ENCODE measurements around the gene PADI2.
"Not testable (repeated sequence)": the region's sequence is repeated elsewhere in the genome, so short reads cannot be mapped to it uniquely, and the experiment has no call there.

PADI2 gene

GRCh38 chr1:17081439-17081838 is 37.8 kb downstream of the PADI2 start:
- DNase-seq (ENCODE audit: low spot score) = no peak

DNA sequence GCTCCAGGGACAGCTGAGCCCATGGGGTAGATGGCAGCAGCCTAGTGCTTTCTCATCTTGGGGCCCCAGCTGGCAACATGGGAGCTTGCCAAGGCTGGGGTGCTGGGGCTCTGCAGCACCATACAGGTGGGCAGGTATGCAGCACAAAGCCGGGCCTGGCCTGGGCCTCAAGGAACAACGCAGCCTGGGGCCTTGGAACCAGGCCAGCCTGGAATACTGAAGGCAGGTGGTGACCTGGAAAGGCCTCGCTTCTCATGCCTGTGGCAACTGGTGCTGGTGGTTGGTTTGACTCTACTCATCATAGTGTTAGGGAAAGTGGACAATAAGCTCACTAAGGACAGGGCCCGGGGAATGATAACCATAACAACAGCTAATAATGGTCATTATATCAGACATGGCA is 38.4 kb downstream of the PADI2 start:
- no peak for DNase-seq (ENCODE audit: low spot score)

GRCh38 chr1:17080085-17080759 is 39.0 kb downstream of the PADI2 start:
- no peak for DNase-seq (ENCODE audit: low spot score)

- DNase-seq (ENCODE audit: low spot score) = no peak
Measured at GRCh38 chr1:17078991-17079868, 40.0 kb downstream of the PADI2 start.

DNA sequence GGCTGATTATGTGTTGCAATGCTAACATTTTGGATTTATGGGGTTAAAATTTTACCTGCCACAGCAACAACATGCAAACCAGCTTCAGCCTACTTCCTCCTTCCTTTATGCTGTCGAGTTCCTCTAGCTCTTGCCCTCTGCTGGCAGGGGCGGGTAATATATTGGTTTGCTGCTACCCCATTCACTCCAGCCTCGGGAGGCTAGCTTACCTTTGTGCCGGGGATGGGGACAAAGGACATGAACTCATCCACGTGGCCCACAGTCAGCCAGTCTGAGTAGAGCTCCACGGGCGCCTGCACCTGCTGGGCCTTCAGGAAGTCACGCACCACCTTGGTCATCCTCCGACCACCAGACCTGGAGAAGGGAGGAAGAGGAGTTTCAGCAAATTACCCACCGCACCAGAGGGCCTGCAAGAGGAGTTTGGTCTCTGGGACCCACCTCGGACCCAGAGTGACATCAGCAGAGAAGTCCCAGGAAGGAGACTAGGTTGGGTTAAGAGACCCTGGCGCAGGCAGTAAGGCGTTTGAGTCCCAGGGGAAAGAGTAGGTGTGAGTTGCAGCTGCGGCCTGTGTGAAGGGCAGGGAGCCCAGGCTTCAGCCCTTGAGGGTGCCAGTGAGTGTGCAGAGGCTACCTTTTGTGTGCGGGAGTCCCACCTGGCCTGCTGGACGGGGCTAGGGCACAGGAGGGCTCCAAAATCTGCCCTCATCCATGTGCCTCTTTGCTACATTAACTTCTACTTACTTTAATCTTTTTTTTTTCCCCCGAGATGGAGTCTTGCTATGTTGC is 43.6 kb downstream of the PADI2 start:
- DNase-seq (ENCODE audit: low spot score) = no peak

- no peak for DNase-seq (ENCODE audit: low spot score)
Measured at GRCh38 chr1:17071794-17072193, 47.5 kb downstream of the PADI2 start.

GRCh38 chr1:17070163-17070525 is 49.1 kb downstream of the PADI2 start:
- DNase-seq (ENCODE audit: low spot score) = no peak

DNA sequence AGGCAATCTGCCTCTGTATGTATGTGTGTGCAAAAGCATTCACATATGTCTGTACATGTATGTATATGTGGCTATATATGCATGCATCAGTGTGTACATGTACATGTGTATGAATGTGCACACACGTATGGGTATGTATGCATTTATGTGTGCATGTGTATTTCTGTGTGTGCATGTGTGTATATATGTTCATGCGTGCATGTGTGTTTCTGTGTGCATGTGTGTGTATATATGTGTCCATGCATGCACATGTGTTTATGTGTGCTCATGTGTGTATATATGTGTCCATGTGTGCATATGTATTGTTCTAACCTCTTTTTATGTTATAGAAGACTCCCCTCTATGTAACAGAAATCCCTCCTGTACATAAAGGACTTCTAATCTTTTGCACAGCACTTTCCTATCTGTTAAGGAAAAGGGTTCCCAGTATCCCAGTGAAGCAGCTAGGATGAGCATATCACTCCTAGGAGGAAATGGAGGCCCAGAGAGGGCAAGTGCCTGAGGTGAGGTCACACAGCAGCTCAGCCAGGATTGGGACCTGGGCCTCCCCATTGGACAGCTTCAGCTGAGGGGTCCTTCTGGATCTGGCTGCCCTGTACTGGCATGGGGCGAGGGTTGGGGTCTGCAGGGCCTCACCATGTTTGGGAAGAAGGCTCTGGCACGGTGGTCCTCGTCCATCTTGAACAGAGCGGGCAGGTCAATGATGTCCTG is 49.6 kb downstream of the PADI2 start:
- no peak for DNase-seq (ENCODE audit: low spot score)

DNA sequence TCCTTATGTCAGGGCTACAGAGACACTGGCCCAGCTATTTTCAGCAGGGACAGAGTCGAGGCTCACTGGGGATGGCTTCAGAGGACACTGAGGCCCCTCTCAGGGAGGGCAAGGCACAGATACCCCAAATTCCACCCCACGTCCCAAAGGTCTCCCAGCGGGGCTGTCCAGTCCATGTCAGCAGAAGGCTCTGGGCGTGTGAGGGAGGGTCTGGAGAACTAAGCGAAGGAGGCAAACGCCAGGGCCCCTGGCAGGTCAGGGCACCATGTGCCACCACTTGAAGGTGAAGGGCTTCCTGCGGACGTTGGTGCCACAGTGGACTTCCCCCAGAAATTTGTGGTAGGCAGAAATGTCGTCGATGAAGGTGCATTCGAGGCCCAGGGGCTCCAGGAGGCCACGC is 50.5 kb downstream of the PADI2 start:
- no peak for DNase-seq (ENCODE audit: low spot score)

DNA sequence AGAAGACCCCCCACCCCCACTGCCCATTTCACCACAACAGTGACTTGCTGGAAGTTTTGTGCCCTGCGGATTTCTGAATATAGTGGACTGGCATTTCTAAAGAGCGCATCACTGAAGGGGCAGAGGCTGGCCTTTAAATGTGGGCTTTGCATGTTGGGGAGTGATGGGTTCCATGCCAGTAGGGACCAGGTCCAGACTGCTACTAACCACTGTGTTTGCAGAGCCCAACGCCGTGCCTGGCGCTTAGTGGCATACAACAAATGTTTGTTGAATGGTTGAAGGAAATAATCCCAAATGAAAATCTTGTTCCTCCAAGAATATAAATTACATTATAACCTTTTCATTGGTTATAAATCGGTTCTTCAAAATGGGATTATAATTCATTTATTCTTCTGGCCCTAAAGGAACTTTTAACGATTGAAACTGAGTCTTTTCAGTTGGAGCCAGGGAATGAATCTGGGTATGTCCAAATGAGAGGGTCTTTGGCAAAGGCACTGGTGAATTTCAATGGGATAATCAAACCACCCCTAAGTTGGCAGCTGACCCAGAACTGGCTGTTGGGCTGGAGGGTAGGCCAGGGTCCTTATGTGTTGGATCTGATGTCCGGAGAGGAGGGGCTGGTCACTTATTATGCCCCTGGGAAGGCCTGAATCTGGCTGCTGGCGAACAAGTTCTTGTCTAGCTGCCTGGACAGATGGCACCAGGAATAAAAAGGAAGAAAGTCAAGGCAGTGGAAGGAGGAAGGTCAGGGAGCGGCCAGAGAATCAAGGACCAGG is 51.6 kb downstream of the PADI2 start:
- no peak for DNase-seq (ENCODE audit: low spot score)

DNA sequence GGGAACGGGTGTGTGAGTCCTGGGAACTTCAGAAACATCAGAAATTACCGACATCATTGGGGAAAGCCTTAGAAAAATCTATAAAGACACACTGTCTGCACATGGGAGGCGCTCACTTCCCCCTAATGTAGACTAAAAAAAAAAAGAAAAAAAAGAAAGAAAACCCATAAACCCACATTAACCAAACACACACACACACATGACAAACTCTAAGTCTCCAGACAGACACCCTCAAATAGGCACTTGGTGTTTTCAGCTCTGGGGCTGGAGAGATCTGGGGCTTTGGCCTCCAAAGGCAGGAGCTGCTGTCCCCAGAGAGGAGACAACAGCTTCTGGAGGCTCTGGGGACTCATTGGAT is 52.2 kb downstream of the PADI2 start:
- no peak for DNase-seq (ENCODE audit: low spot score)

- no peak for DNase-seq (ENCODE audit: low spot score)
Measured at GRCh38 chr1:17066361-17067068, 52.7 kb downstream of the PADI2 start.

- DNase-seq (ENCODE audit: low spot score) = no peak
Measured at GRCh38 chr1:17065666-17066065, 53.6 kb downstream of the PADI2 start.

GRCh38 chr1:17062751-17063150 is 56.5 kb downstream of the PADI2 start:
- DNase-seq (ENCODE audit: low spot score) = not testable (repeated sequence)

DNA sequence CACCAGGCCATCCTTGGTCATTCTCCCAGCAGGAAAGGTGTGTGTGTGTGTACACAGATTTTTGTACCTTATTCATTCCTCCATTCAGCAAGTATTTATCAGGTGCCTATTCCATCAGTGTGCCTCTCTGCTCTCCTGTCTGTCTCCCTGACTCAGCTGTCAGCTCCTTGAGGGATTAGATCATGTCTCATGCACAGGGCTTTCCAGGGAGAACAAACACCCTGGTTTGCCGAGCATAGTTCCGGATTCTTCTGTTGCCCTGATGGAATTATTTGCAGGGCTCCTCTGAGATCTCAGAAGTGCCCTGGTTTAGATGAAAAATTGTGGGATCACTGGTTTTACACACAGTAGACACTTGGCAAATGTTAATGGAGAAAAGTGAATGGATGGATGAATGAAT is 57.4 kb downstream of the PADI2 start:
- no peak for DNase-seq (ENCODE audit: low spot score)

DNA sequence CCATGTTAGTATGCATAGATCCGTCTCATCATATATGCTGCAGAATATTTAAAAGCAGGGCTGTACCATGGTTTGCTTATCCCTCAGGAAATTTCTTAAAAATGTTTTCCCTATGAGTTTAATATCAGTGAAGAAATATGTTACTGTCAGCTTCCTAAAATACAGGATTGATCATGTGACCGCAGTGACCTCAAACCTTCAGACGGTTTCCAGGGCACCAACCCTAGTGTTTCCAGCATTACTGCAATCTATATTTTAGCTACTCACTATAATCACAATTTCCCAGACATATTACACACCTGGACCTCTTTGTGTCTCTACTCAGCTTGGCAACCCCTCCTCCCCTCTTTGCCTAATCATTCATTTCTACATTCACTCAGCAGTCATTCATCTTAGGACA is 57.8 kb downstream of the PADI2 start:
- no peak for DNase-seq (ENCODE audit: low spot score)

DNA sequence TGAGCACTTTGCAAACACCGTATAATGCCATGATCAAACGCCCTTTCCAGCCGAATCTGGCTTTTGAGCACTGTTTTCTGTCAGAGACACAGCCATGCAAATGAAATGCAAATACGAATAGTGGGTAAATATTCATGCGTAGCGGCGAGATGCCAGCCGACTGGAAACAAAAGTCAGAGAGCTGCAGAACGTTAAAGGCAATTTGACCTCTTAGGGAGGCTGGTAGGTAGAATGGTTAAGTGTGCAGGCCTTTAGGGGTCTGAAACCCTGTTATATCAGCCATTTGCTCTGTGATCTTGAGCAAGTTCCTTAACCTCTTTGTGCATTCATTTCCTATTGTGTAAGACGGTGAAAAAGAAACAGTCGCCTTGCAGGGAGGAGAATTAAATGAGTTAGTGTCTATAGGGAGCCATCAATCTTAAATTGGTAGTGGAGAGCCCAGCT is 58.9 kb downstream of the PADI2 start:
- no peak for DNase-seq (ENCODE audit: low spot score)

DNA sequence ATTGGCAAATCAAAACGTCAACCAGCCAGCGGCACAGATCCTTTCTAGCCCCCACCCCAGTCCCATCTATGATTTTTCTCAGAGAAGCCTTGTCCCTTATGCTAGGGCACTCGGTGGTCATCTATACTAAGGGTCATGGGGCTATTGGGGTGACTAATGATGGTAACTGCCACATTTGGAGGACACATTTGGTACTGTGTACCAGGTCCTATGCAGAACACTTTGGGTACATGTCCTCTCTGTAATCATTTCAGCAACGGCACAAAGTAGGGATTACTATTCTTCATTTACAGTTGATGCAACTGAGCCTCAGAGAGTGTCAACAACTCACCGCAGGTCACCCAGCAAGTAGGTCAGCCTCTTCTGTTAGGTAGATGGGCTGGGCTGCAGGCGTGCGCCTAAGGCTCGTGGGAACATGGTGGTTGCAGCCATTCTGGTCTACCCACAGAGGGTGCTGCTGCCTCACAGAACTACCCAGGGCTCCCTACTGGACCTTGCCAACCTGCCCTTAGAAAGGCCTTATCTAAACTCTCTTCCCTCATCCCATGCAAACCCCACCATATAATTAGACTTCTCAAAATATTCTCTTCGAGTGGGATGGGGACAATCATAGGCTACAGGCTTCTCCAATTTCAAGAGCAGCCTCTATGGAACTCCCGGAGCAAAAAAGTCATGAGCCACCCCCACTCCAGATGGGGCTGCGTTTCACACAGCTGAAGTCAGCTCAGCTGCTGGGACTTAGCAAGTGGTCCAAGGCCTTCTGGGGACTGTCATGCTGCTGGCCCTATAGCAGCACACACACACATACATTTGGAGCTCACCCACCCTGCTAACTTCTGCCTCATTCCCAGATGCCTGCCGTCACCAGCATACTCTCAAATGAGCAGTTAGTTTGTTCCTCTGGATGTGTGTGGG is 59.6 kb downstream of the PADI2 start:
- peak; percentile 17 for DNase-seq (ENCODE audit: low spot score)

DNA sequence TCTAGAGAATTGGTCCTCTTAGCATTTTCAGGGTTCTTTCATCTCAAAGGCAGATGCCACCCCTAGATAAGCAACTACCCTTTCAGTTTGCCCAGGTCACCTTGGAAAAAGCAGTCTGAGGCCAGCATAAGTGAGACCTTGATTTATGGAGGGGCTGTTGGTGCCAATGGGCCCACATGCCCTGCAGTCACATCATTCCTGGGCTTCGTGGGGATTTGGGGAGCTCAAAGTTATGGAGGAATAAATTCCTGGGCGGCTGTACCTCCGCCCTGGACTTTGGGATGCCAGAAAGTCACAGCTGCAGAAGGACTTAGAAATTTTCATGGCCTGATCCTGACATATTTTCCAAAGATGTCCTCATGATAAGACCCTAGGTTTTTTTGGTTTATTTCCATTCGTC is 62.7 kb downstream of the PADI2 start:
- DNase-seq (ENCODE audit: low spot score) = no peak

GRCh38 chr1:17055801-17056200 is 63.5 kb downstream of the PADI2 start:
- DNase-seq (ENCODE audit: low spot score) = no peak
